KOPT-K1 (cell line): Measurements from ENCODE around the gene SRRM1.

Source experiments
- H3K27ac ChIP-seq: fragments of 200-600 bp; sonication (generic); 2 replicates; pipeline ENCODE4 v1.5.1; 2016; ENCODE audit warnings: antibody characterized with exemption, mild to moderate bottlenecking, low read depth, low read length; ENCODE audit not compliant: poor library complexity, severe bottlenecking
- H3K36me3 ChIP-seq: fragments of 200-600 bp; sonication (generic); 2 replicates; pipeline ENCODE4 v1.5.1; 2017; ENCODE audit warnings: antibody characterized with exemption, mild to moderate bottlenecking, low read length, moderate library complexity; ENCODE audit not compliant: insufficient read depth
- H3K9me3 ChIP-seq: fragments of 200-600 bp; sonication (generic); 2 replicates; pipeline ENCODE4 v1.5.1; 2017; ENCODE audit warnings: antibody characterized with exemption, low read length, mild to moderate bottlenecking; ENCODE audit not compliant: insufficient read depth, poor library complexity, severe bottlenecking

SRRM1 gene

GRCh38 chr1:24635195-24635843 lies 7.8 kb upstream of the SRRM1 start:
- Histone ChIP-seq H3K27ac (no peak overlapping the region), H3K36me3 (no peaks in the 10 kb centered on the region), H3K9me3 (no peaks in the 10 kb centered on the region)

GRCh38 chr1:24636661-24637357 lies 6.3 kb upstream of the SRRM1 start:
- H3K9me3 ChIP-seq = no peaks in the 10 kb centered on the region
- H3K27ac ChIP-seq = no peak overlapping the region
- no peaks in the 10 kb centered on the region for H3K36me3 ChIP-seq

- Histone ChIP-seq H3K9me3 (no peaks in the 10 kb centered on the region), H3K27ac (no peak overlapping the region), H3K36me3 (no peaks in the 10 kb centered on the region)
These were observed 4.0 kb upstream of the SRRM1 start for GRCh38 chr1:24639094-24639493.

- peaks cover 1% of the 10 kb centered on the region for H3K36me3 ChIP-seq
- H3K27ac ChIP-seq = no peak overlapping the region
- H3K9me3 ChIP-seq = no peaks in the 10 kb centered on the region
These were observed 3.2 kb upstream of the SRRM1 start for GRCh38 chr1:24639881-24640280.

- peaks cover 5% of the 10 kb centered on the region for H3K36me3 ChIP-seq
- no peaks in the 10 kb centered on the region for H3K9me3 ChIP-seq
- no peak overlapping the region for H3K27ac ChIP-seq
These were observed 2.8 kb upstream of the SRRM1 start for GRCh38 chr1:24640288-24640687.

GRCh38 chr1:24641646-24642151 lies 1.4 kb upstream of the SRRM1 start:
- Histone ChIP-seq H3K27ac (peak overlapping the region; percentile 30), H3K9me3 (no peaks in the 10 kb centered on the region), H3K36me3 (peaks cover 19% of the 10 kb centered on the region)

GRCh38 chr1:24643363-24644099 lies 429 bp downstream of the SRRM1 start:
- H3K9me3 ChIP-seq = no peaks in the 10 kb centered on the region
- H3K36me3 ChIP-seq = peaks cover 38% of the 10 kb centered on the region
- peak overlapping the region; percentile 94 for H3K27ac ChIP-seq

- H3K9me3 ChIP-seq = no peaks in the 10 kb centered on the region
- peaks cover 43% of the 10 kb centered on the region for H3K36me3 ChIP-seq
- H3K27ac ChIP-seq = peak overlapping the region; percentile 94
These were observed 940 bp downstream of the SRRM1 start for GRCh38 chr1:24644100-24644384.

GRCh38 chr1:24648919-24649318 lies 5.8 kb downstream of the SRRM1 start:
- Histone ChIP-seq H3K27ac (no peak overlapping the region), H3K9me3 (no peaks in the 10 kb centered on the region), H3K36me3 (peaks cover 91% of the 10 kb centered on the region)

- Histone ChIP-seq H3K9me3 (no peaks in the 10 kb centered on the region), H3K27ac (no peak overlapping the region)
These were observed 9.3 kb downstream of the SRRM1 start for GRCh38 chr1:24652382-24652781.

GRCh38 chr1:24654010-24654409 lies 10.9 kb downstream of the SRRM1 start:
- no peaks in the 10 kb centered on the region for H3K9me3 ChIP-seq
- peaks cover 100% of the 10 kb centered on the region for H3K36me3 ChIP-seq
- no peak overlapping the region for H3K27ac ChIP-seq

More at GRCh38 chr1:24652382-24652781, 9.3 kb downstream of the SRRM1 start:
- H3K36me3 ChIP-seq = peaks cover 100% of the 10 kb centered on the region

- Histone ChIP-seq H3K9me3 (no peaks in the 10 kb centered on the region), H3K27ac (no peak overlapping the region), H3K36me3 (peaks cover 100% of the 10 kb centered on the region)
These were observed 12.9 kb downstream of the SRRM1 start for GRCh38 chr1:24656046-24656445.

- H3K9me3 ChIP-seq = no peaks in the 10 kb centered on the region
- H3K27ac ChIP-seq = no peak overlapping the region
- peaks cover 100% of the 10 kb centered on the region for H3K36me3 ChIP-seq
These were observed 14.7 kb downstream of the SRRM1 start for GRCh38 chr1:24657781-24658180.

- Histone ChIP-seq H3K36me3 (peaks cover 100% of the 10 kb centered on the region), H3K9me3 (no peaks in the 10 kb centered on the region), H3K27ac (no peak overlapping the region)
These were observed 16.2 kb downstream of the SRRM1 start for GRCh38 chr1:24659166-24659904.
